ENCODE measurements around the gene HNRNPLL.
"Not testable (repeated sequence)": the region's sequence is repeated elsewhere in the genome, so short reads cannot be mapped to it uniquely, and the experiment has no call there.

Gene HNRNPLL

DNA sequence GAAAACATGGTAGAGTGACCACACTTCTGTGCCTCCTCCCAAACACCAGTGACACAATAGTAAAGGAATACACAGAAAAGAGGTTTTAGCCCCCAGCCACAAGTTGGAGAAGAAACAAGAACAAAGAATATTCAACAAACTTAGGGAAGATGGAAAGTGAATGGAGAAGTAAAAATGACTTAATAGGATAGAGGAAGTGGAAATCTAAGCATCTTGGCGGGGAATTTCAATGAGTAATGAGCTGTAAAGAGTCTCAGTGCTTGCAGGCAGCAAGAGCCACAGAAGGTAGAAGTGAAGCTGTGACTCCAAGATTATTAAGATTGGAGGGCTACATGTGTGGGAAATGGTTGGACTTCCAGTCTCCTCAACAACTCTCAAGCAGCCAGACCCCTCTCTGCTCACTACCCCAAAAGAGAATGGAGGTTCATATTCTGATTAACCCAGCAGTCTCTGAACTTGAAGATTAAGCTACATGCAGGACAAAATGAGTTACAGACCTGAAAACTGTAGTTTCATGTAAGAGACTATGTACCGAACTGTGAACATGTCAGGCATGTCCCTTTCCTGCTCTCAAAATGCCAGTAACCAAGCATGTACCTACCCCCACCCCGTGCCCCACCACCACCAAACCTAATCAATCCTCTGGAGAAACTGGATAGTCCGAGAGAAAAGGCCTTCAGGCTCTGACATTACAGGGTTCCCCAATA lies 16.9 kb upstream of the HNRNPLL start:
- DNase-seq, result no peak

DNA sequence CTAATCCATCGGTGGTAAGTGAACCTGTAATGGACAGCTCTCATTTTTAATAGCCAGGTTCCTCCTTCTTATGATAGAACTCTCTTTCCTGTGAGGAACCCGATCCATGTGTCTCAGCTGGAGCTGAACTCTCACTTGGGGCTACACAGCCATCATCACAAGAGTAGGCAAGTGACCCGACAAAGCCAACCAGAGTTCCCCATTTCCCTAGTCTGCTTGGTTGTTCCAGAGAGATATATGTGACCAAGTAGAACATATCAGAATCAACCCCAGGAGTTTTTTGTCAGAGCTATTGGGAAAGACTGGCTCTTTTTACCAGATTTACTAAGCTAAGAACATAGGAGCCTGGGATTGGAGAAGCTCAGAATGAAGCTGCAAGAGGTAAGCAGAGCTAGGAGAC lies 14.6 kb upstream of the HNRNPLL start:
- no peak for DNase-seq

DNA sequence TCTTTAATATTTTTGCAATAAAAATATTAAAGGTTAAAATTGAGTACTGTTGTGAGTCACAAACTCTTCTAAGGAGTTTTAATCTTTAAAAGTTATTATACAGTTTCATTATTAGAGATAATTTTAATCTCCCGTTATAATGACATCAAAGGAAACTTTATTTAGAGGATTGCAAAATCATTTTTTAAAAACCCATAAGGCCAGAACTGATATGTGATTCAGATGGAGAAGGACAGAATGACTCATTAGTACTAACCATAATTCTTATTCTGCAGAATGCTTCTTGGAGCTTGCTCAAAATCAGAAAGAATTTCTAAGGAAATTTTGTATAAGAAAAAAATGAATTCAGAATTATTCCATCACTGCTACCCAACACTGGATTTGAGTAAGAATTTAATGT lies 12.5 kb upstream of the HNRNPLL start:
- no peak for DNase-seq

DNA sequence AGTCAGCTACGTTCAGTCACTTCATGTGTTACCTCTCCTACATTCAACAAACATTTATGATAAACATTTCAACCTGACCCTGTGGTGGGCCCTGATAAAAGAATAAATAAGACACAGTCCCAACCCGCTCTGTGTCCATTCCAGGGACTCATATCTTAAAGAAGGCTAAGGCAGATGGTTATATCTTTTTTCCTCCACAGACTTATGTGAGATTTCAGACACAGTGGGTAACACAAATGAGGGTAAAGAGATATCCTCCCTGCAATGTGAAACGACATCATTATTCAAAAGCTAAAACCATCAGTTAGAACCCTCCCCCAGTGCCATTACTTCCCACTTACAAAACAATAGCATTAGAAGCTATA lies 11.1 kb upstream of the HNRNPLL start:
- no peak for DNase-seq

DNA sequence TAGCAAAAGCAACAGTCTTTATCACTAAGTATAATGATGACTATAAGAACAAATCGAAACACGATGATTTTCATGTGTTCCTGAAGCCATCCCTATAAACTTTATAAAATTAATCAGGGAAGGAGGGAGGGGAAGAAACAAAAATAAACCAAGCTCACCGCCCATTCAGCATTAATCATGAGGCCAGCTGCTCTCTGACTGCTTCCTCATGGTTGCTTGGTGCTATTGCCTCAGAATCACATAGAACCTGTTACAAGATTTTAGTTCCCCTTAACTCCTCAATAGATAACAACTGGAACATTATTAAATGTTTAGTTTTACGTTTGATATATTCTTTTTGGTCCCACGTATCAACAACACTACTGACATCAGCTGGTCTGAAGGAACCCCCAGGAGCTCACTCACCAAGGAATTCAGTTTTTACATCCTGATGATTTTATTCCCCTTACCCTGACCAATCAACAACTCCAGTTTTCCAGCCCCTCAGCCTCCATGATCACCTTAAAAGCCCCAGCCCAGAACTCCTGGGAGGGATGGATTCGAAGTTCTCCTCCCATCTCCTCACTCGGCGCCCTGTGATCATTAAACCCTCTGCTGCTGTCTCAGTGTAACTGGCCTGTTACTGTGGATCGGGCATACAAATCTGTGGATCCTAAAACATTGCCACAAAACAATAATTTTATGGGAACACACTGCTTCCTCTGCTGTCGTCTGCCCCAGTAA lies 10.6 kb upstream of the HNRNPLL start:
- no peak for DNase-seq

DNA sequence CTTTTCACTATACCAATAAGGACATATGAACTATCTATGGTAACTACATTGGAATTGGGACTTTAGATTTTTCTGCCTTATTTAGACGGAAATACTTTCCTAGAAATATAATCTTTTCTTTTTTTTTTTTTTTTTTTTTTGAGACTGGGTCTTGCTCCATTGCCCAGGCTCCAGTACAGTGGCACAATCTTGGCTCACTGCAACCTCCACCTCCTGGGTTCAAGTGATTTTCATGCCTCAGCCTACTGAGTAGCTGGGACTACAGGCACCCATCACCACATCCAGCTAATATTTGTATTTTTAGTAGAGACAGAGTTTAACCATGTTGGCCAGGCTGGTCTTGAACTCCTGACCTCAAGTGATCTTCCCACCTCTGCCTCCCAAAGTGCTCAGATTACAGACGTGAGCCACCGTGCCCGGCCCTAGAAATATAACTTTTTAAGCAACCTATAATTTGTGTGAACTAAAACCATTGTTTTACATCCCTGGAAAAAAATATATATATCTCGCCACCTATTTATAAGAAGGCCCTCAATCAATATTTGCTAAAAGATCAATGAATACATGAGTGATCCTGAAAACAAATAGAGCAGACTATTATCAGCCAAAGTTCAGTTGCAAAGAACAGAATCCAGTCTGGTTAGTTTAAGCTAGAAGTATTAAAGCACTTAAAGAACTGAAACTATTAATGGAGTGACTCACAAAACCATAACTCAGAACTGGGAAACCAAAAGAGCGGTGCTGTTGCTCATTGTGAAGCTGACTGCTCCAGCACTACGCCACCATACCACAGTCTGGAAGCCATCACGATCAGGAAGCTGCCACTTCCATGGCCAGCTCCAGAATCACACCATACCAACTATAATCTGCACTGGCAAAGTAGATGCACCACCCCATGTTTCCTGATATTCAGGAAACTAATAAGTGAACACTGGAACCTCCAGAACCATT lies 8.4 kb upstream of the HNRNPLL start:
- no peak for DNase-seq

DNA sequence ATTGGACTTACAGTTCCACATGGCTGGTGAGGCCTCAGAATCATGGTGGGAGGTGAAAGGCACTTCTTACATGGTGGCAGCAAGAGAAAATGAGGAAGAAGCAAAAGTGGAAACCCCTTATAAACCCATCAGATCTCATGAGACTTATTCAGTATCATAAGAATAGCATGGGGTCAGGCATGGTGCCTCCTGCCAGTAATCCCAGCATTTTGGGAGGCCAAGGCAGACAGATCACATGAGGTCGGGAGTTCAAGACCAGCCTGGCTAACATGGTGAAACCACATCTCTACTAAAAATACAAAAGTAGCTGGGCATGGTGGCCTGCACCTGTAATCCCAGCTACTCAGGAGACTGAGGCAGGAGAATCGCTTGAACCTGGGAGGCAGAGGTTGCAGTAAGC lies 6.5 kb upstream of the HNRNPLL start:
- not testable (repeated sequence) for DNase-seq

DNA sequence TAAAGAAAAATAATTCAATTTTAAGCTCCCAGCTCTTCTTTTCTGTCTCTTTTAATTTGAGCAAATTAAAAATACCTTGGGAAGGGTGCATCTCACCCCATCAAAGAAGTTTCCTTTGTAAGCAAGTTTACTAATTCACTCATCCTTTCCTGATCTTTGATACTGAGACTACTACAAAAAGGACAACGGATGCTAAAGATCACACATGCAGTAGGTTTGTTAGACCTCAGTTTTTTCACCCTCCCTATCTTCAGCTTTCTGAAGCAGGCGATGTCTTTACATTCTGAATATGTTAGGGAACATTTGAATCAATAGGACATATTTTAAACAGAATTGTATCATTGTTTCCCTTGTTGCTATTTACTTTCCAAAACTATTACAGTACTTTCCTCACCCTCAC lies 6.0 kb upstream of the HNRNPLL start:
- no peak for DNase-seq

DNA sequence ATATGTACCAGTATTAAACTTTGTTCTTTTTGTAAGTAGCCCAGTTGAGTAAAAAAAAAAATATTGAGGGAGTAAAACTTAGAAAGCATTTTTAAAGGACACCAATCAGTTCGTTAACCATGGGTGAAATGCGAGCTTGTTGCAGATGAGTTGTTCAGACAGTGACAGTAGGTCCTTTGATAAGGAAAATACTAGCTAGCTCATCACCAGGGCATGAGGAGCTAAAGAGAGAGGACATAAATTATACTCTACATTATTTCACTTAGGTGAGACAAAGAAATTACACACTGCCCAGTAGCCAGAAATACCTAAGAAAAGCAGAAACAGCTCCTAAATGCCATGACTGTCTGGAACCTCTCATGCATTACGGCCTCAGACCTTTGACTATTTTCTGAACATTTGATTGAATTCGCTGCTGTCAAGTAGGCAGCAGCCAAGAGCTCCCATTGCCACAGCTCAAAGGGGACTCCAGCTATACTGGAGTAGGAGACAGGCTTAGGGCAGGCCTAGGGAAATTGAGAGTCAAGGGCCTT lies 2.6 kb upstream of the HNRNPLL start:
- no peak for DNase-seq

DNA sequence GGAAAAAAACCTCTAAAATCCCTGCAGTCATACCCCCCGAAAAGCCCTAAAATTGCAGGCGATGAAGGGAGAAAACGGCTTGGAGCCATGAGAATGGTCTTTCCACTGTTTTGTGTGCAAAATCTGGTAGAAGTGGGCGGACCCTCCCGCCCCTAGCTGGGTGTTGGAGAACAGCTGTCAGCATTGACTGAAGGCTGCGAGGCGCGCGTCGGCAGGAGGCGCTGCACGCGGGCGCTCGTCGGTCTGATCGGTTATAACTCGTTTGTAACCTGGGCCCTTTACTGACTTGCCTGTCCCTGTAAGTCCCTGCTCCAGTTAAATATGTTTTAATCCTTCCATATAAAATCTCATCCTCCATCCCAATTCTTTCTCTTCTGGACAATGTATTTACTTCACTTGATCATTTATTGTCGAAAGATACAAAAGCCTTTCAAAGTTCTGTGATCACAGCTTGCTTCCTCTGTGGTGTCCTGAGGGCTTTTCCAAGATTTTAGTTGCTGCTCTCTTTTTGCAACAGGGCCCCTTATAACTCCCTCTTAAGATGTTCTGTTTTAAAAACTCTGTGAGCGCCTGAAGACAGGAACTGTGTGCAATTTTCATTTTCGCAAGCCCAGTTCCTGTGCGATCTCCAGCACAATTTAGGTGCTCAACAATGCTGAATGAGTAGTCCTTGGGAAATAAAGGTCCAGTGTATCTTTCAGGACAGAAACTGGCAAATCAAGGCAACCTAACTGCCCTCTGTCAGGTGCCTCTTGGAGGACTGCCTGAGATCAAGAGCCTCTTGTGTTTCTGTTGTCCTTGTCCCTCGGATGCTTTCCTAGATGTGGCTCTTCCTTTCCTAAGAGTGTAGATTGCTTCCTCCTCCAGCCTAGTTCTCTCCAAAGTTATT lies 918 bp upstream of the HNRNPLL start:
- DNase-seq, result peak; percentile 86

DNA sequence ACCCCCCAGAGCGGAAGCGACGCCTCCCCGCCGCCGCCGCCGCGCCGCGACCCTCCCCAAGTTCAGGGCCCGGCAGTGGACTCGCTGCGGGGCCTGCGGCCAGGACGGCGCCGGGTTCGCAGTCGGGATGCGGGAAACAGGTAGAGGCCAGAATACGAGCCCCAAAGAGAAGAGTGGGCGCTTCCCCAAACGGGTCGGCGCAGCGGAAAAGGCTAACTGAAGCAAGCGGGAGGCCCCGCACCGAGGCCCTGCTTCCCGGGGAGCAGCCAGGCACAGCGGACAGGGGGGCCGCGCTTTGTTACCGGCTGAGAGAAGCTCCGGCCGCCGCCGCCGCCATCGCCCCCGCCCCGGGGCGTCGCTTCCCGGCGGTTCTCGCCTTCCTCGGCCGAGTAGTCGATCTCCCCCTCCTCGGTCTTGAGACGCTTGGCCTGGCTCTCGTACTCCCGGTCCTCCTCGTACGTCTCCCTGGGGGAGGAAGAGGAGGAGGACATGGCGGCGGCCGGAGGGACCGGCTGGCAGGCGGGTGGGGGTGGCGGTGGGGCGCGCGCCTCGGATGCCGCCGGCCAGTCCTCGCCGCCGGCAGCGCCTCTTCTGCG lies 494 bp downstream of the HNRNPLL start:
- peak; percentile 37 for DNase-seq

DNA sequence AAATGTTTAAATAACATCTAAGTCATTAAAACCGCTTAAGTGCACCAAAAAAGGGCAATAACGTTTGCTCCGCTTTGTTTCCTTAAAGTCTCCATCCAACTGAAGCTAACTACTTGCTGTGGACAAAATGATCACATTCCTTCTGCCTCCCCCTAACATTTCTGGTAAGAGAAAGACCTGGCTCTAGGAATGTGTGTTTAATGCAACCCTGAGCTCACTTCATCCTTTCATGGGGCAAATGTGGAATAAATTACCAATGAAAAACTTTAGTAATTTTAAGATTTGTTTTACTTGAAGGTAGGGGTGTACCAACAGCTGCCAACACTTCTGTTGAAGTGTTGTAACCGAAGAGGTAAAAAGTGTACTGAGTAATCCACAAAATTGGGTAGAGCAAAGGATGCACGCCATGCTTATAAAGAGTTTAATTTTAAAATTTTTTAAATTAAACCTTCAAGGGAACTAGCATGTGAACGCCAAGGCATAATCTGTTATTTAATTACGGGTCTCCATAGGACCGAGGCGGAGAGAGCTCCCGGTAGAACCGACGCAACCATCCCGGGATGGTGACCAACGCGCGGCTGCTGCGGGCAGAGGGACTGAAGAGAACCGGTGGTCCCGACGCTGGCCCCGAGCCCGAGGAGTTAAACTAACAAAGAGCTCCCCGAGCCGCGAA lies 1.1 kb downstream of the HNRNPLL start:
- no peak for DNase-seq

DNA sequence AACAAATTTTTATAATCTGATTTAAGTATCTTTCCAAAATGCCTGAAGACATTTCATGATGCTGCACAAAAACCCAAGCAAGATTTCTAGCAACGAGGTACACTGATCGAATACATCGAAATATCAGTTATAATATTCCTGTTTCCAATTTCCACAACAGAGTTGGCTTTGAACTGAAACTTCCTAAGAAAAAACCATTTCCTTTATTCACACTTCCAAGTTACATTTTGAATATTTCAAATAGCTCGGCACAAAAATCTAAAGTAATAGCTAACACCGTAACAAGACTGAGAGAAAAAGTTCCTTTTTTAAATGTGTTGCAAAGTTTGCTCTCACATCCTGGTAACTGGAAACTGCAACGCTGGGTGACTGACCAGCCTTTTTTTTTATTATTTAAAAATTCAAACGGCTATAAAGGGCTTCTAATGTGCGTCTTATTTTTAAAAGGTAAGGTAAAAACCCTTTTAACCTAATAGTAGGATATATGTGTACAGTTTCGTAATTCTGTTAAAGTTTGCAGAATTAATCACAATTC lies 1.7 kb downstream of the HNRNPLL start:
- no peak for DNase-seq

DNA sequence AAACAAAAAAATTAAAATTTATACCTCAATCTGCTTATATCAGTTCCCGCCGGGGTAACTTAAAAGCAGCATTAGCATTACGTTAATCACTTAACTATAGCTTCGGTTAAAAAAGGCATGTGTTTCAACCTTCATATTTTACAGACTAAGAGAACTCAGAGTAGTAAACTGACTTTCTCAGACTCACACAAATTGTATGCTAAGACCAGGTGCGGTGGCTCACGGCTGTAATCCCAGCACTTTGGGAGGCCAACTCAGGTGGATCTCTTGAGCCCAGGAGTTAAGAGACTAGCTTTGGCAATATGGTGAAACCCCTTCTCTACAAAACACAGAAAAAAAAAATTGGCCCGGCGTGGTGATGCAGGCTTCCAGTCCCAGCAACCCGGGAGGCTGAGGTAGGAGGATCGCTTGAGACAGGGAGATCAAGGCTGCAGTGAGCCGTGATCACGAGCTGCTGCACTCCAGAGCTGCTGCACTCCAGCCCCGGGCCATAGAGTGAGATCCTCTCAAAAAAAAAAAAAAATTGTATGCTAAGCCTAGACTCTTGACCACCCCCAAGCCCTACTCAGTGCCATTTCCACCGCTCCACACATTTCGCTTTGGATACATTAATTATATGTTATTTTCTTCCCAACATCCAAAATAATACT lies 2.4 kb downstream of the HNRNPLL start:
- DNase-seq, result no peak

DNA sequence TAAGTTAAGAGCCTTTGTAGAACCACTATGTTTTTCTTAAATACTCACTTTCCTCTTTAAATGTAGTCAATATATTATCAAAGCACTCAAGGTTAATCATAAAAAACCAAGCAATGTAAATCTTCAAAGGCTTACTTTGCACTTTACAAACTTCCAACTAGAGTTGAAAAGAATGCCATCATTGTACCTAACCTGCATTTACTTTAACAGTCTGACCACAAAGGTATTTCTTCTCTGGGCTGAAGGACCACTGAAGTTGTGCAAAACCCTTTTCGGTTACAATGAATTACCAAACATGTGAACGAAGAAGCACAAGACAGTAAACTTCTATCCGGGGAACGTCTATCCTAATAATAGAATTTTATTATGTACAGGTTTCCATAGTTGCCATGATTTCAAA lies 3.0 kb downstream of the HNRNPLL start:
- no peak for DNase-seq

DNA sequence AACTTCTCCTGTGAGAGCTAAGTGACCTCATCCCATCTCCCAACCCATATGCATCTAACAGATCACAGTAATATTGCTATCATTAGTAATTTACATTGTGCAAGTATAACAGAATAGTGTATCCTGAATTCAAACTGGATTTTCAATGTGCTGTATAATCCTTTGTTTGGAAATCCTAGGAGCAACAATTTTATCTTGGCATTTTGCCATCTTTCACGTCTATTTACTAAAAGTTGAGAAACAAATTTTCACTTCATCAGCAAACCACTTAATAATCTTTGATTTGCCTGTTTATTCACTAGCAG lies 3.8 kb downstream of the HNRNPLL start:
- no peak for DNase-seq

DNA sequence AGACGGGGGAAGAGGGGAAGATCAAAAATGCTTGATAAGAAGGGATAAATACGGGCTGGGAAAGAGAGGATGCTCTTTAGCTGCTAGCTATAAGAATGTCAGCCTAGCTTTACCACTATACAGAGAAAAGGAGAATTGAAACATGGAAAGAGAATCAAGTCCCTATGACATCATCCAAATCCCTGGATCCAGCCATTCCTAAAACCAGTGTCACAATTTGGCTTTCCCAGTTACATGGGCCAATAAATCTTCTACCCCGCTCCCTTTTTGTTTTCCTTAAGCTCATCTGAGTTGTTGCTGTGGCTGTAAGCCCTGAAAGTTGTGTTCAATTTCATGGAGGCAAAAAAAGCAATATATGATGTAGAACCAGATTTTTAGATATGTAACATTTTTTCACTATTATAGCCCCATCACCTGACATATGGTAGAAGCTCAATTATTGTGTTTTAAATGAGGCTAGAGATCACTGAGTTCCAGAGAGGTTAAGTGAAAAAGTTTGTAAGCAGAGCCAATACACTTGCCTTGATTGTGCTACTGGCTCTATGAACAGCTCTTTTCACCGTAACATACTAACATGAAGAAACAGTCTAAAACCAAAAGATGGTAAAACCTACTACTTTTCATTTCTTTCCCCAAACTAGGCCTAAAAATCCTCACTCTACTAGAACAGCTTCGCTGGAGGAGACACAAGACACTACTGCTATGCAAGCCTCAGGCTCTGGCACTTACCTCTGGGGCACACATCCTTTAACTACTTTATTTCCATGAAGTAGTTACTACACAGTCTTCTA lies 4.3 kb downstream of the HNRNPLL start:
- DNase-seq, result no peak

DNA sequence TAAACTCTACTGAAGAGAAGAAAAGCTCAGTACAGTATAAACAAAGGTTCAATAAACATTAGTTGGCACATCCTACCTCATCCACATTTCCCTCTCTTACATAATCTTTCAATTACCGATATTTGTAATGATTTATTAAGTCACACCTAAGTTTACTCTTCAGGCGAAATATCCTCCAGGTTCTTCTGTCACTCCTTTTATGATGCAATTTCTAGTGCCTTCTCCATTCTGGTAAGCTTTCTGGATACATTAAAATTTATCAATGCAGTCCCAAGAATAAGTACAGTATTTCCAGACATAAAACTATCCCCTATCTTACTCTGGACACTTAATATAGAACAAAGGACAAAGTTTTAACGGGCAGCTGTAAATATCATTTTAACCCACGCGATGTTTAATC lies 5.6 kb downstream of the HNRNPLL start:
- no peak for DNase-seq

DNA sequence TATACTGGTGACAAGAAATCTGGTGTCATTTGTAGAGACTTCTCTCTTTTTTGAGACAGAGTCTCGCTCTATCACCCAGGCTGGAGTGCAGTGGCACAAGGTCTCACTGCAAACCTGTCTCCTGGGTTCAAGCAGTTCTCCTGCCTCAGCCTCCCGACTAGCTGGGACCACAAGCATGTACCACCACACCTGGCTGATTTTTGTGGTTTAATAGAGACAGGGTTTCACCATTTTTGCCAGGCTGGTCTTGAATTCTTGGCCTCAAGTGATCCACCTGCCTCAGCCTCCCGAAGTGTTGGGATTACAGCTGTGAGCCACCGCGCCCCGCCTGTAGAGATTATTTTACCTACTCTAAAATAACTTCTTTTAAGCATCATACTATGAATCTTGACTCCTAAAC lies 6.5 kb downstream of the HNRNPLL start:
- no peak for DNase-seq

DNA sequence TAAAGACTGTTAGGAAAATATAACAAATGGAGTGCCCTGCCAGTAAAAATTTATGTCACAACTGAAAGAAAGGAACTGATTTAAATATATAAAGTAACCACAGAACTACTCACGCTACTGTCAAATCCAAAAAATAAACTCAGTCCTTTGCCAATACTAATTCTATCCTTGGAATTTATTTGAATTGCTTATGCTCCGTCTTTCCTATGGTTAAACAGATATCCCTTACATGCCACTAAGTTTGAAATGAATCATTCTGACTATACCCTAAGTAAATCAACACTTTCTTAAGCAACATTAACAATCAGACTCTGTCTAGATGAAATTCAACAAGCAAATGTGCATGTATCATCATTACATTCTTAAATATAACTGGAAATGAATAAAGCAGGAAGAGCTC lies 9.8 kb downstream of the HNRNPLL start:
- no peak for DNase-seq

All from NCI-H345 (cell line).